ENCODE measurements around the gene ABCC6.
"Not testable (repeated sequence)": the region's sequence is repeated elsewhere in the genome, so short reads cannot be mapped to it uniquely, and the experiment has no call there.

Gene ABCC6

DNA sequence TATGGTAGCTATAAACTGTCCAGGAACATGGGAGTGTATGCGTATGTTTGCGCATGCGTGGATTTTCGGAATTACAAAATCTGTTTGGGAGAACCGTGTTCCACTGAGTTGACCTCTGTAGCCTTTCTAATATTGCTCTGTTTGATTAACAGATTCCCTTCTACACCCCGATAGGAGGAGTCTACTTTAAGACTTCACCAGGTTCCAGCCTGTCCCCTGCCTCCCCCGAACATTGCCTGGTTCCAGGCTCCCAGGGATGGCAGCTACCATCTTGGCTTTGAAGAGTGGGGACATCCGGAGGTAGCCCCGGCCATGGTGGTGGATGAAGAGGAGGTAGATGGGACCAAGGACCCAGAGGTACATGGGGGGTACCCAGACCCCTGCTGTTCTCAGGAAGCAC is 1.9 kb downstream of the ABCC6 start:
- DNase-seq = not testable (repeated sequence)

DNA sequence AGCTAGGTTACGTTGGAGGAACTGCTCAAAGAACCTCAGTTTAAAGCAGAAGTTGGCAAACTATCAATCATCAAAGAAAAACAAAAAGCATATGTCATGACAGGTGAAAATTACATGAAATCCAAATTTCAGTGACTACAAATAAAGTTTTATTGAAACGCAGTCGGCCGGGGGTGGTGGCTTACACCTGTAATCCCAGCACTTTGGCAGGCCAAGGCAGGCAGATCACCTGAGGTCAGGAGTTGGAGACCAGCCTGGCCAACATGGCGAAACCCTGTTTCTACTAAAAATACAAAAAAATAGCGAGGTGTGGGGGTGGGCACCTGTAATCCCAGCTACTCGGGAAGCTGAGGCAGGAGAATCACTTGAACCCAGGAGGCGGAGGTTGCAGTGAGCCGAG is 2.8 kb downstream of the ABCC6 start:
- DNase-seq = not testable (repeated sequence)

GRCh38 chr16:16218787-16219186 is 4.5 kb downstream of the ABCC6 start:
- not testable (repeated sequence) for DNase-seq

DNA sequence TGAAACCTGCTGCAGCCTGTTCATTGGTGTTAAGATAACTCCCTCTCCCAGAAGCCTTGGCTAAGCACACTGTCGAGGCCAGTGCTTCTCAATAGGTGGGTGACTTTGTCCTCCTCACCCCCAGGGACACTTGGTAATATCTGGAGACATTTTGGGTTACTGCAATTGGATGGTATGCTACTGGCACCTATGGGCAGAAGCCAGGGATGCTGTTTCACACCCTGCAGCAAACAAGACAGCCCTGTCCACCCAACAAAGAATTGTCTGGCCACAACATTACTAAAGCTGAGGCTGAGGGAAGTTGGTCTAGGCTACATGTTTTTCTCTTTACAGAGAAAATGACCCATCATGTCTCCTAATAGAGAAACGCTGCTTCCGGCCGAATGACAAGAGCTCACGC is 4.9 kb downstream of the ABCC6 start:
- DNase-seq = not testable (repeated sequence)

- DNase-seq = not testable (repeated sequence)
Measured at GRCh38 chr16:16213863-16214293, 9.4 kb downstream of the ABCC6 start.

DNA sequence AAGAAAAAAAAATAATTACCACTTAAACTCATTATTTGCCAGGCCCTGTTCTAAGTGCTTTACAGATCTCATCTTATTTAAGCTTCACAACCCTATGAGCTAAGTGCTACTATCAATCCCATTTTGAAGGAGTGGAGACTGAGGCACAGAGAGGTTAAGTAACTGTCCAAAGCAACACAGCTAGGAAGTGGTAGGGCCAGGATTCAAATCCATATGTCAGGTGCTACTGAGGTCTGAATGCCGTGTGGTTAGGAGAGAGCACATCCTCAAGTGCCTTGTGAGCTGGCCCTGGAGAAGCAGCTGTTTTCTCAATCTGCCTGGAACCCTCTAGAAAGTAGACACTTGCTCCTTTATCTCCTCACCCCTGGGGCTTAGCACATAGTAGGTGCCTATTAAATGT is 11.9 kb downstream of the ABCC6 start:
- not testable (repeated sequence) for DNase-seq

GRCh38 chr16:16208461-16208860 is 14.8 kb downstream of the ABCC6 start:
- not testable (repeated sequence) for DNase-seq

- DNase-seq = not testable (repeated sequence)
Measured at GRCh38 chr16:16207787-16208334, 15.4 kb downstream of the ABCC6 start.

GRCh38 chr16:16207097-16207786 is 16.1 kb downstream of the ABCC6 start:
- not testable (repeated sequence) for DNase-seq

DNA sequence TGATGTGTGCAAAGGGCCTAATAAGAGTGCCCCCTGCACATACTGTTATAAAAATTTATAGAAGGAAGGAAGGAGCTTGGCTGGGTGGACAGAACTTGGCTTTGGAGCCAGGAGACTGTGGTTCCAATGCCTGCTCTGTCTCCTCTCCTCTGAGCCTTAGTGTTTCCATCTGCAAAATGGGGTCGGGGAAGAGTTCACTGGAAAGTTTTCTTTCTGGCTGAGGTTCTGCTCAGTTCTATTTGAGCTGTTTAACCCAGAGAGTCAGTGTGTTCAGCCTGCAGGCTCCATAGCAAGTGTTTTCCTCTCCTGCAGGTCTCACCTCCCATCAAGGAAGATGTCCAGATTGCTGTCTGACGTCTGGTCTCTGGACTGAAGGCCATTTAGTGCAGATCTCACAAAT is 17.4 kb downstream of the ABCC6 start:
- DNase-seq = not testable (repeated sequence)

- DNase-seq = not testable (repeated sequence)
Measured at GRCh38 chr16:16204552-16204951, 18.7 kb downstream of the ABCC6 start.

DNA sequence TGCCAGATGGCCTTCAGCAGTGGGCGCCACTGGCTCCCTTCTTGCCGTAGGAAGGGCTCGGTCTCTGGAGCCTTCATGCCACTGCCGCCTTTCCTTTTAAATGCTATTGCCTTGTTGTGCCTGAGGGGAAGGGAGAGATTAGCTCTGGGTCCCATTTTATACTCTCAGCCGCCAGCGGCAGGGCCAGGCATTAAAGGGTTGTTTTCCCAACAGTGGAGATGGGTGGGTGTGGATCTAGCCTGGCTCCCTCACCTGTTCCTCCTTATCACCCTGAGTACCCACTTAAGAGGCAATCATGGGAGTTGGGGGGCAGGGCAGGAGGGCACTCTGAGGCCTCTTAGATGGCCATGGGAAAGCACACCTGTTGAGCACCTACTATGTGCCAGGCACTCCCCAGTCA is 19.8 kb downstream of the ABCC6 start:
- not testable (repeated sequence) for DNase-seq

DNA sequence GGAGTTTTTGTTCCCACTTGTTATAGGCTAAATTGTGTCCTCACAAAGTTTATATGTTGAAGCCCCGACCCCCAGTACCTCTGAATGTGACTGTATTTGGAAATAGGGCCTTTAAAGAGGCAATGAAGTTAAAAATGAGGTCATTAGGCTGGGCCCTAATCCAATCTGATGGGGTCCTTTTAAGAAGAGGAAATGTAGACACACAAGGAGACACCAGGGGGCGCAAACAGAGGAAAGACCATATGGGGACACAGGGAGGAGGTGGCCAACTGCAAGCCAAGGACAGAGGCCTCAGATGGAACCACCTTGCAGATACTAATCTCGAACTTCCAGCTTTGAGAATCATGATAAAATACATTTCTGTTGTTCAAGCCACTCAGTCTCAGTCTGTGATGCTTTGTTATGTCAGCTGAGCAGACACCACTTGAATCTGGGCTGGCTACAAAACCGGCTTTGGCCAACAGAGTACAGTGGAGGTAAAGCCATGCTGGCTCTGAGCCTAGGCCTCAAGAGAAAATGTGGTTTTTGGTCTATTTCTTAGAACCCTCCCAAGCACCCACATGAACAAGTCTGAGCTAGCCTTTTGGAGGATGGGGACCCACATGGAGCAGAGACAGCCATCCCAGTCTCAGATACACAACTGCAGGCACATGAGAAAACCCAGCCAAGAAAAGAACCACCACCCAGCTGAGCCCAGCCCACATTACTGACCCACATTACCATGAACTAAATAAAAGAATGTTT is 20.7 kb downstream of the ABCC6 start:
- DNase-seq = peak in 1 of 2 experiments; percentile 2

DNA sequence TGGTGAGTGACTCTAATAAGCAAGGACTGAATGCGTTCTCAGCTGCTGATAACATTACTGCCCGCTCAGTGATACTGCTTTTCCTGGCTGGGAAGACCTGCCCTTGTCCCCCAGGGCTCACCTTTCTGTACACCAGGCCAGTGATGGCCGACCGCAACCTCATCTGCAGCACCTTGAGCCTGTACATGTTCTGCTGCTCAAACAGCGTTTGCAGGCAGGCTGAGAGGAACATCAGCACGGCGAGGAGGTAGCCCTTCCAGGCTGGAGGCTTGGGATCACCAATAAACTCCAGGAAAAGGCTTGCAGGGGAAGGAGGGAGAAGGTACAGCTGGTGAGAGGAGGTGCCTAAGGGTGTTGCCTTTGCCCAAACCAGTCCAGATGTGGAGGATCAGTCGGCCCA is 21.4 kb downstream of the ABCC6 start:
- DNase-seq = not testable (repeated sequence)

- not testable (repeated sequence) for DNase-seq
Measured at GRCh38 chr16:16200391-16200790, 22.9 kb downstream of the ABCC6 start.

- not testable (repeated sequence) for DNase-seq
Measured at GRCh38 chr16:16199428-16199827, 23.9 kb downstream of the ABCC6 start.

- no peak for DNase-seq
Measured at GRCh38 chr16:16197966-16198365, 25.3 kb downstream of the ABCC6 start.

DNA sequence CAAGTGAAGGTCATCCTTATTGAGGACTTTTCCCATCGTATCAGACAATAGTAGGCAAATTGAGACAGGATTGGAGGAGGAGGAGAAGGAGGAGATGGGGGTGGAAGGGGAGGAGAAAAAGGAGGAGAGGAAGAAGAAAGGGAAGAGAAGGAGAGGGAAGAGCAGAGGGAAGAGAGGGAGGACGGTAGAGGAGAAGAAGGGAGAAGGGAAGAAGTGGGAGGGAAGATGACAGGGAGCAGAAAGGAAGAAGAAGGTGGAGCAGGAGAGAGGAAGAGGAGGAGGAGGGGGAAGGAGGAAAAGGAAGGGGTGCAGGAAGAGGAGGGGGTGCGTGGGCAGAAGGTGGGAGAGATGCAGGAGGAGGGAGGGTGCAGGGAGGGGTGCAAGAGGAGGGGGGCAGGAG is 26.0 kb downstream of the ABCC6 start:
- no peak for DNase-seq

GRCh38 chr16:16196099-16196498 is 27.2 kb downstream of the ABCC6 start:
- no peak for DNase-seq

GRCh38 chr16:16191493-16192167 is 31.7 kb downstream of the ABCC6 start:
- DNase-seq = no peak

DNA sequence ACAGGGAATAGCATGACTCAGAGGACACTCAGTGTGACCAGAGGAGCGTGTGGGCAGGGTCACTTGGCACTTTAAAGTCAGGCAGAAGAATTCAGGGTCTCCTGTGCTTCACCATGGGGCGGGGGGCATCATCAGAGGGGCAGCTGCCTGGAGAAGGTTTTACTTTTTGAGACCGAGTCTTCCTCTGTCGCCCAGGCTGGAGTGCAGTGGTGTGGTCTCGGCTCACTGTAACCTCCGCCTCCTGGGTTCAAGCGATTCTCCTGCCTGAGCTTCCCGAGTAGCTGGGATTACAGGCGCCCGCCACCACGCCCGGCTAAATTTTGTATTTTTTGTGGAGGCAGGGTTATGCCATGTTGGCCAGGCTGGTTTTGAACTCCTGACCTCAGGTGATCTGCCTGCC is 32.3 kb downstream of the ABCC6 start:
- DNase-seq = not testable (repeated sequence)

DNA sequence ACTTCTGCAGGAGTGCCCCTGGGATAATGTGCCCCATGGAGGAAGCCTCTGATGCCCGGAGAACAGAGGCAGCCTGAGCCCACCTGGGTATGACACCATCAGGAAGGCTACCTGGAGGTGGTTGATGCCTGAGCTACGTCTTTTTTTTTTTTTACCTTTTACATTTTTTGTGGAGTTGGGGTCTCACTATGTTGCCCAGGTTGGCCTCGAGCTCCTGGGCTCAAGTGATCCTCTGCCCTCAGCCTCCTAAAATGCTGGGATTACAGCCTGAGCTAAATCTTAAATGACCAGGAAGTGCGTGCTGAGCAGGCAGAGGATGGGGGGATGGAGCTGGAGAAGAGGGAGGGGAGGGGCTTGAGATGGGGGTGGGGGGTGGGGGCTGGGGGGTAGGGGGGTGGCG is 32.7 kb downstream of the ABCC6 start:
- DNase-seq = no peak

DNA sequence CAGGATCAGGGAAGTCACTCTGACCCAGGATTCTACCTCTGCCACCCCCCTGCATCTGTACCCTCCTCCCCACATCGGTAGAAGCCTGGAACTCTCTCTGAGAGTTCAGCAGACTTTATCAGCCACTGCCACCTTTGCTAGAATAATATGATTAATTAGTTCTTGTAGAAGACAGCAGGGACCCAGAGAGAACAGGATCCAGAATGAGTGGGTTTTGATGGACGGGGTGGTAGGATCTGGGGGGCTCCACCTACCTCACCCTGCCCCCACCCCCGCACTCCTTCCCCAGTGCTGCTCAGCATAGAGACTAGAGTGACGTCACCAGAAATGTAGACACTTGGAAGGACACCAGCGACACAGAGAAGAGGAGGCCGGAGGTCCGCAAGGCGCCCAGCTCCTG is 33.5 kb downstream of the ABCC6 start:
- DNase-seq = no peak

All from SHP77 (cell line).